ENCODE measurements around the gene GALM. TPM values are rescaled to one million over a fixed set of nuclear protein-coding genes. Genes with fewer than 3 reads are reported as not detected.

GALM gene
- 1.6 and 2.0 TPM in 2 replicates for total RNA-seq

- FAIRE-seq, result no peak
Measured at GRCh38 chr2:38665854-38666555, at the start of gene GALM. GALM (plus strand) TSS chr2:38666114; CDS start chr2:38666162, 48 bp downstream.

GRCh38 chr2:38617301-38617700 is 48.6 kb upstream of the GALM start:
- no peak for FAIRE-seq

More at GRCh38 chr2:38665854-38666555, at the start of gene GALM:
- Histone ChIP-seq H3K27me3 (ENCODE audit: control insufficient read depth, insufficient read depth, low read length) (no peaks in the 10 kb centered on the region), H3K36me3 (ENCODE audit: control insufficient read depth, insufficient read depth, low read length) (no peaks in the 10 kb centered on the region), H3K4me3 (ENCODE audit: low read depth, low read length) (peak within 1 kb of the TSS; percentile 30)
- DNase-seq (ENCODE audit: low read depth), result peak; percentile 47
- no peak for TF ChIP-seq CTCF (IDR thresholded peaks at IDR 0.05; ENCODE audit: insufficient read depth, low read length, severe bottlenecking)

GRCh38 chr2:38619458-38620164 is 46.3 kb upstream of the GALM start:
- FAIRE-seq, result no peak
- TF ChIP-seq CTCF (IDR thresholded peaks at IDR 0.05; ENCODE audit: insufficient read depth, low read length, severe bottlenecking), result no peak
- peak; percentile 43 for DNase-seq (ENCODE audit: low read depth)
- no peak overlapping the region for H3K4me3 ChIP-seq (ENCODE audit: low read depth, low read length)
- H3K36me3 ChIP-seq (ENCODE audit: control insufficient read depth, insufficient read depth, low read length), result no peaks in the 10 kb centered on the region
- no peaks in the 10 kb centered on the region for H3K27me3 ChIP-seq (ENCODE audit: control insufficient read depth, insufficient read depth, low read length)

More at GRCh38 chr2:38617301-38617700, 48.6 kb upstream of the GALM start:
- H3K4me3 ChIP-seq (ENCODE audit: low read depth, low read length), result no peak overlapping the region
- DNase-seq (ENCODE audit: low read depth), result no peak
- TF ChIP-seq CTCF (IDR thresholded peaks at IDR 0.05; ENCODE audit: insufficient read depth, low read length, severe bottlenecking), result no peak
- no peaks in the 10 kb centered on the region for H3K36me3 ChIP-seq (ENCODE audit: control insufficient read depth, insufficient read depth, low read length)
- no peaks in the 10 kb centered on the region for H3K27me3 ChIP-seq (ENCODE audit: control insufficient read depth, insufficient read depth, low read length)

GRCh38 chr2:38620282-38620977 is 45.5 kb upstream of the GALM start:
- Histone ChIP-seq H3K4me3 (ENCODE audit: low read depth, low read length) (no peak overlapping the region), H3K36me3 (ENCODE audit: control insufficient read depth, insufficient read depth, low read length) (no peaks in the 10 kb centered on the region), H3K27me3 (ENCODE audit: control insufficient read depth, insufficient read depth, low read length) (peaks cover 2% of the 10 kb centered on the region)
- DNase-seq (ENCODE audit: low read depth), result no peak
- TF ChIP-seq CTCF (IDR thresholded peaks at IDR 0.05; ENCODE audit: insufficient read depth, low read length, severe bottlenecking), result no peak
- no peak for FAIRE-seq

GRCh38 chr2:38621018-38621417 is 44.9 kb upstream of the GALM start:
- no peak for DNase-seq (ENCODE audit: low read depth)
- Histone ChIP-seq H3K36me3 (ENCODE audit: control insufficient read depth, insufficient read depth, low read length) (no peaks in the 10 kb centered on the region), H3K27me3 (ENCODE audit: control insufficient read depth, insufficient read depth, low read length) (peaks cover 2% of the 10 kb centered on the region), H3K4me3 (ENCODE audit: low read depth, low read length) (no peak overlapping the region)
- no peak for FAIRE-seq
- TF ChIP-seq CTCF (IDR thresholded peaks at IDR 0.05; ENCODE audit: insufficient read depth, low read length, severe bottlenecking), result no peak

All from bronchial epithelial cell (primary cell).